ENCODE results near the gene HAO1. TPM values are rescaled to one million over a fixed set of nuclear protein-coding genes. Genes with fewer than 3 reads are reported as not detected.

Gene HAO1
- polyA plus RNA-seq, 3 donors: 0.09 TPM; not detected in 2

DNA sequence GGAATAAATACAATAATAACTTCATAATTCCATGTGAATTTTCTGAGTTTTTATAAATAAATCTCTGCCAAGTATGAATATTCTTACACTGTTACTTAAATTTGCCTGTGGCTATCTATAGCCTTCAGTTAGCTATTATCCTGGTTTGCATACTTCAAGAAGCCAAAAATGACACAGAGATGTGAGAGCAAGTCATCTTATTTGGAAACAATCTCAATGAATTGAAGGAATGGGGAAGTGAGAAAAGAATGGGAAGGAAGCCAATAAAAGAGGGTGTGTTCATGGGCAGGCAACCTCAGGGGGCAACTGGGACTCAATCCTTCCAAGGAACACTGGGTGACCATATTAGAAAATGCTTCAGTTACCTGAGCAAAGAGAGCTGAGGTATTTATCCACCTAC lies 9.9 kb downstream of the HAO1 start:
- DNase-seq: no peak

DNA sequence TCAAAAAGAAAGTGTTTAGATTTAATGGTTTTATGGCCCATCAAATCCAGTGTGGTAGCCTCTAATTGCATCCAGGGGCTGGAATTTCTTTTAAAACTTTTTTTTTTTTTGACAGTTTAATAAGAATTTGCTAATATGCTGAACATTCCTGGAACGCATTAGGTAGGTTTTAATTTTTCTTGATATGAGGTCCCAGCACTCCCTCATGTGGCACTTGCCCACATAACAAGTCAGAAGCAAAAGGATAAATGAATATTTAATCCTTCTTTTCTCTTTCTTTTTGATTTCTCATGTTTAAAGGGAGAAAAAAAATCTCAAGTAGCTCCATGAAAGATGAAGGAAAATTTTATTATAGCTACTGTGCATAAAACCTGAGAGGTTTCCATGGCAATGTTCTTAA lies 13.5 kb downstream of the HAO1 start:
- peak; percentile 14 for DNase-seq

DNA sequence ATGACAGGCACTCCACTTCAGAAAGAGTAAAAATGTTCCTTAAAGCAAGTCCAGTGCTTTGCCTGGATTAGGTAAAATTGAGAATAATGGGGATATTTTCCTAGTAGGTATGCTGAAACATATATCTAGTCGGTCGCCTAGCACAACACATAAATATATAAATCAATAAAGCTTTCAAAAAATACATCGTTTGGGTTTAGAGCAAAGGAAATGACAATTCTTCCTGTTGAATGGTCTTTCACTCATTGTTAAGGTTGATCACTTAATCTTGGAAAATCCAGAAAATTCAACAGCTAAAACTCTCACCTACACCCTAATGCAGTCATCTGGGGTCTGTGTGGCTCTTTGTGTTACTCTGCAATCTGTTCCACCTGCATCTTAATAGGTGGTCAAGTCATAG lies 13.9 kb downstream of the HAO1 start:
- DNase-seq: no peak

DNA sequence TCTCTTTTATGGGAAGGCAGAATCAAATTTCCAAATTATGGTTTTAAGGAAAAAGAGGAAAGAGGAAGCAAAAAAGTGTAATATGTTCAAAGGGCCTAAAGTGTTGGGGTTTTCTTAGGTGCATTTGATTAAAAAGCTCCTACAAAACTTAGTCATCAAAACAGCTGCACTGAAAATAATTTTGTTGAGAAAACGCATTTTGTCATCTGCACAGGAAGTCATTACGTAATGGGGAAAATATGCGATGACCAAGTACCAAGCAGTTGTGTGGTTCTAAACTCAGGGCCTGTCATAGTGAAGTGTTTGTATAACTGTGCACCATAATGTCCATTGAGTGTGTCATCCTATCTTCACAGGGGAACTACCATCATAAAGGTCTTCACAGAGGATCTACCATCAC lies 15.6 kb downstream of the HAO1 start:
- DNase-seq: no peak

DNA sequence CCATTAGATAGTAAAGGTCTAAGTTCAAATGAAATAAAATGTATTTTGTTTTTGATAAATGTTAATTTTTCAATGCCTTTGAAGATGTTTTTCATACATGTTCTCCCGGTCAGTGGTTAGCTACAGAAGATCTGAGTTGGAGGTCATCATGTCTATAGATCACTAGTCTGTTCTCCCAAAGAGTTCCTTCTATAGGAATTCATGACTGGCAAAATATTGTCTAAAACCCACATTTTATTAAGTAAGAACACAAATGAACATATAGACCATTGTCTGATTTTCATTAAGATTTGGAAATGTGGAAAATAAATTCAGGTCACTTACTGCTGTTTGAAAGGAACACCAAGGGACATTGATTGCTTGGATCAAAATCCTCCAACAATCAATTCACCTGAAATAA lies 23.6 kb downstream of the HAO1 start:
- DNase-seq: no peak

DNA sequence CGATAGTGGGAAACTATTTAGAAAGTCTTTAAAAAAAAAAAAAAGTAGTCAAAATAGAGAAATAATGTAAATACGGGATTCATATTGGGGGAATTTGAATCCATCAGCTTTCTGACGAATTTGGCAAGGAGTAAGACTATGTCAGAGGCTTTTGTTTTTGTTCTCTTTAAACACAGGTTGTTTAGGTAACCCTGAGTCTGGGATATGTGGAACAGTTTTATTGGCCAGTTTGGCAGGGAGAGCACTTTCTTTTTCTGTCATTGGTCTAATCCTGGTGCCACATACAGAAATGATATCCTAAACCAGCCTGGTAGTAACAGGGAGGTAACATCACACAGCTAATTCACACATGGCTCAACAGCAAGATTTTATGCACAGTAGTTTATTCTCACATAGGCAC lies 27.7 kb downstream of the HAO1 start:
- DNase-seq: no peak

DNA sequence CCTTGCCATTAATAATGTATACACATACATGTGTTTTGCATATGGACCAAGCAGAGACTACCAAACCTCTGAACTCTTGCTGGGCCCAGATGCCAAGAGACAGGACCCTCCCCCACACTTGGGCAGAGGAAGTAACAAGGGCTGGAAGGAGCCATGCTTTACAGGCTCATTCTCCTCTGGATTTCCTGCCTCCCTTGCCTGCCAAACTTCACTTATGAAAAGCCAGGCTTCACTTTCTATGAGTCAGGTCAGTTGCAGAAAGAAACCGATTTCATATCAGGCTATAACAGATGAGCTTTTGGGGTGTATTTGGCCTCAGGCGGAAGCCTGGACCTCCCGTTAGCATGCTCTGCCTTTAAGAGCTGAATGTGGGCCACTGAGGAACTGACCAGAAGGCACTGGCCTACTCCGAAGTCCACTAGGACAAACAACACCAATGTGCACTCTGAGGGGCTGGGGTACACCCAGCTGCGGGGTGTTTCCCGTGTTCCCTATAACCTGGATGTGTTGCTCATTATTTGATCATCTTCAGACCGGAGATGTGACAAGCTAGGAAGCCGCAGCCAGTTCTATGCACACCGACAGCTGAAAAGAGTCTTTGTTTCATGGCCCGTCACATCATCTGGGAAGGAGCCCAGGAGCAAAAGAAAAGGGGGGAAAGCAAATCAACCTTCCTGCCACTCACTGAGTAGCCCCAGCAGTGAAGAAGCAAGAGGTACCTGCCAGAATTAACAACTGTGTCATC lies 28.5 kb downstream of the HAO1 start:
- no peak for DNase-seq

DNA sequence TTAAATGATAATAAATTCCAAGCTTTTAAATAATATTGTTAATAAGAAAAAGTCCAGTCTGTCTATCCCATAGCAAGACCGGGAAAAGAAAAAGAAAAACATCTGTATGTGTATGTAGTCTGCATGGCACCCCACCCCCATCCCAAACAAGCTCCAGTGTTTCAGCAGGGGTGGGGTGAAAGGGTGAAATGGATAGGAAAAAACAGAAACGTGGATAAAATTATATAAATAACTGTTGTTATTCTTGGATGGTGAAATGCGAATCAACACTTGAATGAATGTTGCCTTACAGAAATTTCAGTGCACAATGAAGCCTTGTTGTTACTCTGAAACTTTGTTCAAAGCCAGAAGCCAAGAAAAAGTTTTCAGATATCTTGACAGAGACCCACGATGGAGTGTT lies 31.4 kb downstream of the HAO1 start:
- DNase-seq: peak; percentile 9

DNA sequence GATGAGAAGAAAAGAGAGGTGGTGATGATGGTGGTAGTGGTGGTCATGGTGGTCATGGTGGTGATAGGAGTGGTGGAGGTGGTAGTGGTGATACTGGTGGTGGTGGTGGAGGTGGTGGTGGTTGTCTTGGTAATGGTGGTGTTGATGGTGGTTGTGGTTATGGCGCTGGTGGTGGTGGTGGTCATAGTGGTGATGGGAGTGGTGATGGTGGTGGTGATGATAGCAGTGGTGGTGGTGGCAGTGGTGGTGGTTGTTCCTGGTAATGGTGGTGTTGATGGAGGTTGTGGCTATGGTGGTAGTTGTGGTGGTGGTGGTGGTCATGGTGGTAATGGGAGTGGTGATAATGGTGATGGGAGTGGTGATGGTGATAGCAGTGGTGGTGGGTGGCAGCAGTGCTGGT lies 36.8 kb downstream of the HAO1 start:
- no peak for DNase-seq

DNA sequence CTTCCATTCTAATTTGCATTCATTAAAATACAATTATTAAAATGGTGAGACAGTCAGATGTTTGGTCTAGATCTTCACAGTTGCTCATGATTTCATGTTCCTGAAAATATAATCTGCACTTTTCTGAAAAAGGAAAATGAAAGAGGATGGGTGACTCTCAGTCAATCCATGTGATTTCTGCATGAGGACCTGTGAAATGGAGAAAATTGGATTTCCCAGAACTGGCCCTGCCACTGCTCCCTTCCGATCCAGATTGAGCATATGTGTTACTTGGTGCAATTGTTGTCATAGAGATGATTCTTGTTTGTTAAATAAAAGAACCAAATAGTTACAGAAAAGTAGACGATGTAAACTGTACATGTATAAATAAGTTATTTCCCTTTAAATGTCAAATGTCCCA lies 37.4 kb downstream of the HAO1 start:
- DNase-seq: no peak

DNA sequence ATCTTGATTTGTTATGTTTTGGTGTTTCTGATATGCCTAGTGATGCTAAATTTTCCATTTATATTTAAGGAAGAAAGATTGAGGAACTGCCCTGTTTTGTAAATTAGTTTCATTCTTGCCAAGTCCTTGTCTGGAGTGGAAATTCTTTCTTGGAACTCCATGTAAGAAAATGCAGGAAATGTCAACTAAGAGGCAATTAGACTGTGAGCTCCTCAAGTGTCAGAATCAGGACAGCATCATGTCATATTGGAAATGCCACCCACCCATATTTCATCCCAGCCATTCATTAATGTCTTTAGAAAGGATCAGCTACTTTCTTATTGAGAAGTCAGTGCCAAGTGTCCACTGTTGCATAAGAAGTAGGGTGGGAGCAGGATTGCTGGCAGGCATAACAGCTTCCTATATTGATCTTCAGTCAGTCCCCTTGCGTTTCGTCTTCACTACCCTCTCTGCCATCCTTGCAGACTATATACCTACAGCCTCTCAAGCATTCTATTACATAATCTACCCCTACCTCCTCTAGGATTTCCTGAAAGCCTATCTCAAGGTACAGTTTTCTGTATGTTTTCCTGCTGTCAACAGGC lies 42.4 kb downstream of the HAO1 start:
- no peak for DNase-seq

DNA sequence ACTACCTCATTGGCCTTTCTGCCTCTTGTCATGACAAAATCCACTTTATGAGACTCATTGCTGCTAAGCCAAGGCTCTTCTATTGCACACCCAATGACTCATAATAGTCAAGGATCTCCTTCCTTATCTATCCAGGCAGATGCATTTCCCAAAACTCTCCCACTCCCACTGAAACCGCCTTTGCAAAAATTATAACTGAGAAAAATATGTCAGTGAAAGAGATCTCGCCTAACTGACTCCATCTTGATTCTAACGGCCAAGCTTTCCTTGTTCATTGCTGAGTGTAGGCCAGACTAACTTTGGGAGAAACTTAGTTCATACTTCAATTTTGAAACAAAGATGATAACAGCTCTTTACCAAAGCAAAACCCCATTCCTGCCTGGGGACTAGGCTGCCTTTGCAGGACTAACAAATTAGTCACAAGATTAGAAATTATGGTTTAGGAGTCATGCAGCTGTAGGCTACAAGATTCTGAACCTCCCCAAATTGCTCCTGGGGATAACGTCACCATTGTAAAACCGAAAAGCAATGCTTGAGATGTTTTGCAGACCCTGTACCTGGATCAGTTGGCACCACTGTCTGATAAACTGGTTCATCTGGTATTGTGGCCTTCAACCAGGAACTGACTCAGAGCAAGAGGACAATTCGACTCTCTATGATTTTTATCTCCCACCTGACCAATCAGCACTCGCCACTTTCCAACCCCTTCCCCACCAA lies 47.1 kb downstream of the HAO1 start:
- no peak for DNase-seq

DNA sequence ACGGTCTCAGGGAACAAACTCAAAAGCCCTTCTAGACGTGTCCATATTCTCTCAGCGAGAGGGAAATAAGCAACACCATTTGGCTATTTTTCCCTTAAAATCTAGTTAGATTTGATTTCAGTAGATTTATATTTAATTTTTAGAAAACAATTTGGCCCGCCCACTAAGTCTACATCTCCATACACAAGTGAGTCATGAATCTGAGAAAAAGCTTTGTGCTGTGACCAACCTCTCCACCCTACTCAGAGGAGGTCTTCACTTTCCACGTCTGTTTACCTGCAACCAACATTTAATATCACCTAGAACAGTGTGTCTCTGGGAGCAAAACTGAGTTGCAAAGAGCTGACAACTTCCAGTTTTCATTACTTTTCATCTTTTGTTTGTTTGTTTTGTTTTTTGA lies 48.6 kb downstream of the HAO1 start:
- no peak for DNase-seq

DNA sequence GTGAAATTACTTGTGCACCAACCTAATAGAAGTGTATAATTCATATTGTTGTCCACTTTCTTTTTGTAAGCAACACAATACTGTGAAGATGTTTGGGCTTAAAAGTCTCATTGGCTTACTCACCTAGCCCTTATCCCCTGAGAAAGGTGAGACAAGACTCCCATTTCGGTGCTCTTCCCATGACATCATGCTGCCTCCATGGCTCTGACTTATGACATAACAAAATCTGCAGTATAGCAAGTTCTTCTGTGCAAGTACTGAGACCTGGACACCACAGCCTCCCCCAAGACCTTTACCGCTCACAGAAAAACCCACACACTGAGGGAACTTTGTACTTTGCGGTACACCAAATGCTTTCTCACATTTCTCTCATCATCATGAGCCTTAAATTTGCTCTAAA lies 50.5 kb downstream of the HAO1 start:
- no peak for DNase-seq

DNA sequence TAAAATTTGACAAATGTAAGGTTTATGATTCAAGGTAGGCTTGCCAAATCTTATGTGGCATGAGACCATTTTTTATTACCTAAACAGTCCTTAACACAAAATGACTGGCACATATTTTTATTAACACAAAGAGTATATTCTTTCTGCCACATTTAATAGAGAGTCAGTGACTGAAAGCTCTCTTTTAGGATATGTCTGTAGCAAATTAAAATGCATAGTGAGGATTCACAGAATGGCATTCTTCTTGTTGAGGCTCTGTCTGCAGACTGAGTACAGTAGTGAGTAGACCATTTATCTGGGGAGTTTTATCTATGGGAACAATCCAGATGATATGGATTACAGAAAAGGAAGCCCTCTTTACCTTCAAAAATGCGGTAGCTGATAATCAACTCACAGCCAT lies 56.5 kb downstream of the HAO1 start:
- no peak for DNase-seq

DNA sequence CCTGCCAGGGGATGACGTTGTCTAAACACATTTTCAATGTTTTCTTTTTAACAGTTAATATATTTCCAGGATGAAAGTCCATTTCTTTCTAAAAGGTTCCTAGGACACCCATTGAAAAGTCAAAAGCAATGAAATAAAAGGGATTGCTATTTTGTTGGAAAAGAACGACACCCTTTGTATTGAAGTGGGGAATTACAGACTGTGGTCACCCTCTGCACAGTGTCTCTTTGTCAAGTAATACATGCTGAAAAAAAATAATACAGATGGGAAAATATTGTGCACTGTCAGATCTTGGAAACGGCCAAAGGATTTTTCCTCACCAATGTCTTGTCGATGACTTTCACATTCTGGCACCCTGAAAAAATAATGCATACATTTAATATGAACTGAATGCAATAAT lies 56.9 kb downstream of the HAO1 start:
- DNase-seq: no peak

DNA sequence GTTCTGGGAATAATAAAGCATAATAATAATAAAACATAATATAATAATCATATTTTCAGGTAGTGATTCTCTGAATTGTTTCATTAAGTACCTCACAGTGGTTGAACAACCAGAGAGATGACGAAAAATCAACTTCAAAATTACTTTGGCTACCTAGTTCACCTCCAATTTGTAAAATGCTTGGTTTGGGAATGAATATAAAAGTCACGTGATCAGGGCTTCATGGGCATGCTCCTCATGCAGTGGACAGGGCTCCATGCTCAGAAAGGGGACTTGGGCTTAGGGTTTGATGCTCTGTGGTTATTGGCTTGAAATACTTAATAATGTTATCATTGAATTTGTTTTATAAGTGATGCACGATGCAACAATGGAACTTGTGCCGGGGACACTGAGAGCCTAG lies 58.2 kb downstream of the HAO1 start:
- no peak for DNase-seq

DNA sequence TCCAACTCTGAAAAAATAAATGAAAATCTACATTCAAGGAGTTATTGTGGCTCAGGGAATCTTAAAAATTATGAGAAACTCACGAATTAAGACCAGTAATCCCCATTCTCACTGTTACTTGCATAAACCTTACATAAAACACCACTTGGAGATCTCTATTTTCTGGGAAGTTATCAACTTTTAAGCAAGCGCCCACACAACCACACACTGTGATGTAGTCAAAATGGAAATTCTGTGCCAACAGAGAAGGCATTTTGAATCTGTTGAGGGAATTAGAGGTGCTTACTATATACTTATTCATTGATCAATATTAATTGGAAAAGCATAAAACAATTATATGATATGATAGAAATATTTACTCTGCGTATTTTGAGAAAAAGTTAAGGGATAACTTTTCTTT lies 58.7 kb downstream of the HAO1 start:
- no peak for DNase-seq

DNA sequence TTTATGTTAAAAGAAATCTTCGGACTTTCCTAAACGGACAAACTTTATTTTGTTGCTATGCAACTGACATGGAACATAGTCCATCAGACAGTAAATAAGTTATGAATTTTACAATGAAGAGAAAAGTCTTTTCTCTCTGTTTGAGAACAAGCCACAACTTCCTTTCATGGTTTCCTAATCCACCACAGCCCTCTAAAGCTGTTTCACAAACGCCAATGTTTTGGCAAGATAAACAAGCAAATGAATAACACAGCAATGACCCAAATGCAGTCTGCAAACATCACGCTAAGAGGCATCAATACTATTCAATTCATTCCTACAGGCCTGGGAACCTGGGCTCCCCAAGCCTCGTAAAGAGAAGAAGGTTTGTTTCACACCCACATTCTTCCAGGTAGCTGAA lies 60.4 kb downstream of the HAO1 start:
- no peak for DNase-seq

DNA sequence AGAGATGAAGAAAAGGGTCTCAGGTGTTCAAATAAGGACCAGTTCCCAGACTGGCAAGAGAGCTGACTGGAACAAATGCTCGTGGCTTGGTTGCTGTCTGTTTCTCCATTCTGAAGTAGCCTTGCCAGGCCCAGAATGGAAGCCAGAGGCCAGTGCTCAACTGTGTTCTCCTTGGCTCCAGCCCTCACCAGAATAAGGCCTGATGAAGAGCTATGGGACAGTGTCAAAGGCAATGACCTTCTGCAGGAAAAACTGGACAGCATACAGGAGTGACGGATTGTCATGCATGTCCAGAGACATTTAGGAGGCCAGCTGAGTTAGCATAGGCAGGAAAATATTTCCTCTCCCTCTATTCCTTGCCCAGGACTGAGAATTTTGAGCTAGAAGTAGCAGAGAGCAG lies 72.2 kb downstream of the HAO1 start:
- no peak for DNase-seq

DNA sequence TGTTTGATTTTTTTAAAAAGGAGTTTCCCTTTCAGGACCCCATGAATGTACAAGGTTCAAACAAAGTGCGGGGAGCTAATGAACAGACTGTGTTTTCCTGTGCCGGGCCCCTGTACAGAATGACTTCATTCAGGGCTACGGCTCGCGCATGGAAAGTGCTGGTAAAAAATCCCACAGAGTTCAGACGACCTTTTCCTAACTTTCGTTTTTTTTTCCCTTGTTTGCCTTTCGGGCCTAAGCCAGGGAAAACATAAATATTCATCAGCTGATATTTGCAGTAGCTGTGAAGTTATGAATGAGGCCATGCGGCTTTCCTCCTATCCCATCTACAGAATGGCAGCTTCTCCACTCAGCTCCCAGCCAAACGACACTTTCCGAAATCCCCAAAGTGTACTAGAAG lies 74.0 kb downstream of the HAO1 start:
- DNase-seq: peak; percentile 46

DNA sequence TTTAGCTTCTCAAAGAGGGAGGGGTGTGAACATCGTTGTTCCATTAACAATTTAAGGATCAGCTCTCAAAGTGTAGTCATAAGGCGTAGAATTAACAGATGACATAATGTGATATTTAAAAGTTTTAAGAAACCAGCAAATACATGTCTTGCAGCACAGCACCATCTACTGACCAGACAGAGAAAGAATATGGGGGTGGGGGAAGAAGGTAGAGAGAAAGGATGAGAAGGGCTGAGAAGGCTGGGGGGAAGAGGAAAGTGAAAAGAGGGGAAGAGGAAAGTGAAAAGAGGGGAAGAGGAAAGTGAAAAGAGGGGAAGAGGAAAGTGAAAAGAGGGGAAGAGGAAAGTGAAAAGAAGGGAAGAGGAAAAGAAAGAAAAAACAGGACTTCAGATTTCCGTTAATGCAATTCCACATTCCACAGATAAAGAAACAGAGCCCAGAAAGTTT lies 80.9 kb downstream of the HAO1 start:
- DNase-seq: peak; percentile 59

DNA sequence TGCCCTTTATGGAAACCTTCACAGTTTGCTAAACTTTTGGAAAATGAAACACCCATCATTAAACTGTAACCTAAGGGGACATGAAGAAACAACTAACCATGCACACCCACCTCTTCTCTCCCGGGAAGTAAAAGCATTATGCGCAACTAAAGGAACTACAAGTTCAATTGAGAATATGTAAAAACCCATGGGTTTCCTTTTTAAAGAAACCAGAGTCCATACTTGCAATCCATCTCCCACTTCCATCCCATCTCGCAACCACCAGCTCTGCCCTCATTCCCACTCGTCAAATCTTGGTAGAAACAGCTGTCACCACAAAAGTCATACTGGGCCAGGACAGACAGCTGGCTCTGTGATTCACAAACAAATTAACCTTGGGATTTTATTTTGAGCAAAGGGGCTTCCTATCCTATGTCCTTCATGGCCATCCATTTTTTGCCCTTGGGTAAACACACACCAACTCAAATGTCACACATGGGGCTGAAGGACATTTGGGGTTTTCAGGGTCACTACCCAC lies 81.5 kb downstream of the HAO1 start:
- no peak for DNase-seq
